Activated T-helper 17 cell treated with anti-CD3 and anti-CD28 coated beads, Interleukin-2, amount 50 U/mL, for 72 hours (primary cell): ENCODE measurements around the gene PIK3CB. TPM values are rescaled to one million over a fixed set of nuclear protein-coding genes. Genes with fewer than 3 reads are reported as not detected.
A peak's percentile ranks its signal among the peaks of the same experiment; 100 is the strongest.
"Not testable (repeated sequence)": the region's sequence is repeated elsewhere in the genome, so short reads cannot be mapped to it uniquely, and the experiment has no call there.

Experiments used
- ATAC-seq: fragments of 150-1000 bp; cut with Tn5 transposase; replicated peaks from 2 replicates; pipeline ENCODE4 v1.10.0; 2021; ENCODE audit warnings: mild to moderate bottlenecking, moderate library complexity
- H3K27ac Mint-ChIP-seq: one replicate; pipeline ENCODE4 v1.8.0; 2022; ENCODE audit warnings: mixed read lengths
- H3K27me3 Mint-ChIP-seq: one replicate; pipeline ENCODE4 v1.8.0; 2022; ENCODE audit warnings: mixed read lengths
- H3K36me3 Mint-ChIP-seq: one replicate; pipeline ENCODE4 v1.8.0; 2022; ENCODE audit warnings: low read depth, mild to moderate bottlenecking, mixed read lengths
- H3K4me1 Mint-ChIP-seq: one replicate; pipeline ENCODE4 v1.8.0; 2022; ENCODE audit warnings: mixed read lengths
- H3K4me3 Mint-ChIP-seq: one replicate; pipeline ENCODE4 v1.8.0; 2022; ENCODE audit warnings: mild to moderate bottlenecking, mixed read lengths
- H3K9me3 Mint-ChIP-seq: one replicate; pipeline ENCODE4 v1.8.0; 2022; ENCODE audit warnings: mixed read lengths
- total RNA-seq, 2 donors: library from RNA; stranded (reverse); gene quantifications; one replicate each; pipeline ENCODE4 v1.2.3, GENCODE V29; 2022

Gene PIK3CB
- total RNA-seq, 2 donors from 2014 or later: 17.2 to 20.3 TPM

- not testable (repeated sequence) for H3K4me1 Mint-ChIP-seq, H3K9me3 Mint-ChIP-seq, H3K4me3 Mint-ChIP-seq, H3K27me3 Mint-ChIP-seq, H3K27ac Mint-ChIP-seq, ATAC-seq
- H3K36me3 Mint-ChIP-seq: peaks cover 58% of the 10 kb centered on the region
Observed at GRCh38 chr3:138680974-138681373, 153.8 kb downstream of the PIK3CB start.

- H3K36me3 Mint-ChIP-seq: peaks cover 72% of the 10 kb centered on the region
- H3K27me3 Mint-ChIP-seq: no peaks in the 10 kb centered on the region
- no peak overlapping the region for H3K27ac Mint-ChIP-seq
- H3K9me3 Mint-ChIP-seq: peaks cover 7% of the 10 kb centered on the region
- no peak for ATAC-seq
- H3K4me1 Mint-ChIP-seq: no peaks in the 10 kb centered on the region
- H3K4me3 Mint-ChIP-seq: no peak overlapping the region
Observed at GRCh38 chr3:138678874-138679392, 155.8 kb downstream of the PIK3CB start.

GRCh38 chr3:138678086-138678485 lies 156.6 kb downstream of the PIK3CB start:
- Mint-ChIP-seq H3K9me3 (peaks cover 7% of the 10 kb centered on the region), H3K36me3 (peaks cover 81% of the 10 kb centered on the region), H3K4me1 (no peaks in the 10 kb centered on the region), H3K4me3 (no peak overlapping the region), H3K27me3 (no peaks in the 10 kb centered on the region), H3K27ac (no peak overlapping the region)
- no peak for ATAC-seq

GRCh38 chr3:138675393-138675792 lies 159.3 kb downstream of the PIK3CB start:
- no peaks in the 10 kb centered on the region for H3K27me3 Mint-ChIP-seq
- no peak overlapping the region for H3K4me3 Mint-ChIP-seq
- H3K4me1 Mint-ChIP-seq: no peaks in the 10 kb centered on the region
- ATAC-seq: no peak
- no peak overlapping the region for H3K27ac Mint-ChIP-seq
- peaks cover 7% of the 10 kb centered on the region for H3K9me3 Mint-ChIP-seq
- H3K36me3 Mint-ChIP-seq: peaks cover 81% of the 10 kb centered on the region

GRCh38 chr3:138673641-138674530 lies 160.8 kb downstream of the PIK3CB start:
- ATAC-seq: no peak
- H3K4me1 Mint-ChIP-seq: no peaks in the 10 kb centered on the region
- peak overlapping the region; percentile 39 for H3K27ac Mint-ChIP-seq
- peaks cover 87% of the 10 kb centered on the region for H3K36me3 Mint-ChIP-seq
- peaks cover 7% of the 10 kb centered on the region for H3K9me3 Mint-ChIP-seq
- H3K27me3 Mint-ChIP-seq: no peaks in the 10 kb centered on the region
- no peak overlapping the region for H3K4me3 Mint-ChIP-seq

GRCh38 chr3:138670407-138670806 lies 164.3 kb downstream of the PIK3CB start:
- Mint-ChIP-seq H3K27ac (no peak overlapping the region), H3K4me1 (no peaks in the 10 kb centered on the region), H3K36me3 (peaks cover 83% of the 10 kb centered on the region), H3K4me3 (no peak overlapping the region), H3K27me3 (no peaks in the 10 kb centered on the region), H3K9me3 (peaks cover 5% of the 10 kb centered on the region)
- no peak for ATAC-seq

- Mint-ChIP-seq H3K4me3 (no peak overlapping the region), H3K36me3 (peaks cover 83% of the 10 kb centered on the region), H3K27me3 (no peaks in the 10 kb centered on the region), H3K9me3 (no peaks in the 10 kb centered on the region), H3K27ac (no peak overlapping the region), H3K4me1 (no peaks in the 10 kb centered on the region)
- ATAC-seq: no peak
Observed at GRCh38 chr3:138668107-138668506, 166.6 kb downstream of the PIK3CB start.

- Mint-ChIP-seq H3K4me1 (no peaks in the 10 kb centered on the region), H3K27ac (no peak overlapping the region), H3K27me3 (no peaks in the 10 kb centered on the region), H3K4me3 (no peak overlapping the region), H3K36me3 (peaks cover 85% of the 10 kb centered on the region), H3K9me3 (no peaks in the 10 kb centered on the region)
- no peak for ATAC-seq
Observed at GRCh38 chr3:138657508-138657907, 177.2 kb downstream of the PIK3CB start.

- peaks cover 98% of the 10 kb centered on the region for H3K36me3 Mint-ChIP-seq
- no peak overlapping the region for H3K4me3 Mint-ChIP-seq
- H3K27ac Mint-ChIP-seq: no peak overlapping the region
- no peak for ATAC-seq
- H3K9me3 Mint-ChIP-seq: peaks cover 9% of the 10 kb centered on the region
- H3K27me3 Mint-ChIP-seq: no peaks in the 10 kb centered on the region
- H3K4me1 Mint-ChIP-seq: no peaks in the 10 kb centered on the region
Observed at GRCh38 chr3:138653567-138653966, 181.2 kb downstream of the PIK3CB start.

GRCh38 chr3:138649134-138649533 lies 185.6 kb downstream of the PIK3CB start:
- peaks cover 54% of the 10 kb centered on the region for H3K36me3 Mint-ChIP-seq
- no peak for ATAC-seq

GRCh38 chr3:138646513-138646912 lies 188.2 kb downstream of the PIK3CB start:
- Mint-ChIP-seq H3K9me3 (peaks cover 25% of the 10 kb centered on the region), H3K4me1 (no peaks in the 10 kb centered on the region), H3K36me3 (peaks cover 28% of the 10 kb centered on the region), H3K27me3 (no peaks in the 10 kb centered on the region), H3K4me3 (no peak overlapping the region), H3K27ac (no peak overlapping the region)
- ATAC-seq: no peak

More at GRCh38 chr3:138649134-138649533, 185.6 kb downstream of the PIK3CB start:
- Mint-ChIP-seq H3K27me3 (no peaks in the 10 kb centered on the region), H3K27ac (no peak overlapping the region), H3K4me3 (no peak overlapping the region), H3K9me3 (peaks cover 22% of the 10 kb centered on the region), H3K4me1 (no peaks in the 10 kb centered on the region)

GRCh38 chr3:138646008-138646407 lies 188.7 kb downstream of the PIK3CB start:
- Mint-ChIP-seq H3K27ac (no peak overlapping the region), H3K4me1 (no peaks in the 10 kb centered on the region), H3K27me3 (no peaks in the 10 kb centered on the region), H3K4me3 (no peak overlapping the region), H3K9me3 (peaks cover 26% of the 10 kb centered on the region), H3K36me3 (peaks cover 23% of the 10 kb centered on the region)
- ATAC-seq: no peak

- no peak overlapping the region for H3K4me3 Mint-ChIP-seq
Observed at GRCh38 chr3:138642927-138643253, 191.8 kb downstream of the PIK3CB start.

GRCh38 chr3:138642226-138642926 lies 192.4 kb downstream of the PIK3CB start:
- no peak for ATAC-seq
- Mint-ChIP-seq H3K27me3 (no peaks in the 10 kb centered on the region), H3K36me3 (no peaks in the 10 kb centered on the region), H3K9me3 (peaks cover 20% of the 10 kb centered on the region), H3K27ac (no peak overlapping the region), H3K4me3 (no peak overlapping the region), H3K4me1 (no peaks in the 10 kb centered on the region)

More at GRCh38 chr3:138642927-138643253, 191.8 kb downstream of the PIK3CB start:
- Mint-ChIP-seq H3K36me3 (no peaks in the 10 kb centered on the region), H3K27ac (no peak overlapping the region), H3K27me3 (no peaks in the 10 kb centered on the region), H3K4me1 (no peaks in the 10 kb centered on the region), H3K9me3 (peaks cover 19% of the 10 kb centered on the region)
- no peak for ATAC-seq

GRCh38 chr3:138640537-138640936 lies 194.2 kb downstream of the PIK3CB start:
- Mint-ChIP-seq H3K27me3 (no peaks in the 10 kb centered on the region), H3K4me3 (no peak overlapping the region), H3K9me3 (peaks cover 11% of the 10 kb centered on the region), H3K27ac (no peak overlapping the region), H3K4me1 (no peaks in the 10 kb centered on the region), H3K36me3 (no peaks in the 10 kb centered on the region)
- no peak for ATAC-seq
